Body of pancreas (tissue), 4 donors: ENCODE measurements around the gene MAML2. TPM values are rescaled to one million over a fixed set of nuclear protein-coding genes. Genes with fewer than 3 reads are reported as not detected.

Experiments
- ATAC-seq: fragments of 150-250 bp; one replicate; pipeline ENCODE4 v1.9.1; 2016
- DNase-seq, 4 donors: peaks; one replicate each; pipeline ENCODE4 v3.0.0-alpha.2; 2019
- H3K27ac ChIP-seq, 4 donors: fragments of 200-600 bp; sonication (generic); 1 replicate in 3 of 4; 2 replicates in 1 of 4; pipeline versions ENCODE4 v1.5.1 to v1.6.1; 2016 to 2019; ENCODE audit warnings: mild to moderate bottlenecking in 1 of 4, mixed read lengths in 1 of 4, moderate library complexity in 1 of 4
- H3K27me3 ChIP-seq, 2 donors: fragments of 200-600 bp; sonication (generic); one replicate each; pipeline ENCODE4 v1.6.0; 2016; ENCODE audit warnings: mild to moderate bottlenecking in 1 of 2
- H3K36me3 ChIP-seq, 2 donors: fragments of 200-600 bp; sonication (generic); replicated peaks in 1 of 2; 2 replicates each; pipeline ENCODE4 v1.5.1; 2016; ENCODE audit warnings: low read depth in 2 of 2; ENCODE audit not compliant: insufficient read depth in 1 of 2
- H3K4me1 ChIP-seq: fragments of 200-600 bp; sonication (generic); one replicate; pipeline ENCODE4 v1.6.0; 2016
- H3K4me3 ChIP-seq, 2 donors: fragments of 200-600 bp; sonication (generic); 1 replicate in 1 of 2; 2 replicates in 1 of 2; pipeline ENCODE4 v1.5.1; 2016 to 2019
- H3K9me3 ChIP-seq, 3 donors: fragments of 200-600 bp; sonication (generic); 1 replicate in 2 of 3; 2 replicates in 1 of 3; pipeline ENCODE4 v1.5.1; 2016
- CTCF ChIP-seq, 7 experiments: fragments of 450-650 bp in 4 of 7; fragments of 200-600 bp in 3 of 7; sonication (generic) in 3 of 7; IDR thresholded peaks; one replicate each; pipeline ENCODE4 v1.5.1; 2016 to 2019; ENCODE audit warnings: antibody characterized with exemption in 7 of 7
- POLR2A ChIP-seq, 3 donors: fragments of 450-650 bp; IDR thresholded peaks; one replicate each; pipeline ENCODE4 v1.6.1; 2016; ENCODE audit warnings: antibody characterized with exemption in 3 of 3, mild to moderate bottlenecking in 2 of 3
- WGBS, 2 donors: methylation state at CpG; one replicate each; pipeline ENCODE4 v1.1.5; 2017; 5-methylcytosine and 5-hydroxymethylcytosine counted together
- intact Hi-C: fragments of 100-400 bp; cut with DNase I; formaldehyde crosslinking; loops from one replicate; pipeline ENCODE4 v1.15.1; 2023
- total RNA-seq, 2 donors: library from RNA; depleted of rRNA; stranded (reverse); fragments of >200 nt; gene quantifications; one replicate each; pipeline ENCODE4 v1.1.0, GENCODE V29; 2016

MAML2 gene
- total RNA-seq, 2 donors from 2014 or later, result 7.9 to 9.9 TPM

GRCh38 chr11:96280444-96280843 lies 62.6 kb downstream of the MAML2 start:
- Histone ChIP-seq H3K4me3 (no peak overlapping the region), H3K36me3 (no peaks in the 10 kb centered on the region), H3K27ac (no peak overlapping the region), H3K4me1 (no peaks in the 10 kb centered on the region), H3K9me3 (no peaks in the 10 kb centered on the region), H3K27me3 (no peaks in the 10 kb centered on the region)
- ATAC-seq (no peak), DNase-seq (no peak)
- intact Hi-C loops, result loop anchor here (10.0 kb wide), 1 partner anchor 54 kb away; no protein-coding TSS in a partner anchor
- TF ChIP-seq POLR2A (IDR thresholded peaks at IDR 0.05) (no peak), CTCF (IDR thresholded peaks at IDR 0.05) (no peak)
- WGBS, 2 donors, result 65 to 85% methylated on average over 1 of the region's 1 CpG

GRCh38 chr11:96279896-96280290 lies 63.1 kb downstream of the MAML2 start:
- no peak overlapping the region for H3K4me3 ChIP-seq
- H3K9me3 ChIP-seq, result no peaks in the 10 kb centered on the region
- no peak overlapping the region for H3K27ac ChIP-seq
- no peaks in the 10 kb centered on the region for H3K36me3 ChIP-seq
- ATAC-seq (no peak), DNase-seq (no peak)
- H3K4me1 ChIP-seq, result no peaks in the 10 kb centered on the region
- no peak for TF ChIP-seq POLR2A (IDR thresholded peaks at IDR 0.05)
- no peak for TF ChIP-seq CTCF (IDR thresholded peaks at IDR 0.05)
- no peaks in the 10 kb centered on the region for H3K27me3 ChIP-seq
- intact Hi-C loops, result loop anchor here (10.0 kb wide), 1 partner anchor 55 kb away; no protein-coding TSS in a partner anchor

GRCh38 chr11:96279018-96279895 lies 63.7 kb downstream of the MAML2 start:
- TF ChIP-seq CTCF (IDR thresholded peaks at IDR 0.05), result no peak
- no peak for TF ChIP-seq POLR2A (IDR thresholded peaks at IDR 0.05)
- no peaks in the 10 kb centered on the region for H3K27me3 ChIP-seq
- WGBS, 2 donors, result 52 to 69% methylated on average over 3 of the region's 3 CpGs
- no peaks in the 10 kb centered on the region for H3K36me3 ChIP-seq
- H3K4me3 ChIP-seq, result no peak overlapping the region
- H3K4me1 ChIP-seq, result no peaks in the 10 kb centered on the region
- no peak for DNase-seq
- no peaks in the 10 kb centered on the region for H3K9me3 ChIP-seq
- intact Hi-C loops, result no loop called here
- peak overlapping the region in 1 of 4 donors; percentile 11 for H3K27ac ChIP-seq
- no peak for ATAC-seq

GRCh38 chr11:96278039-96278897 lies 64.7 kb downstream of the MAML2 start:
- WGBS, 2 donors, result 46 to 58% methylated on average over 6 of the region's 6 CpGs
- H3K36me3 ChIP-seq, result no peaks in the 10 kb centered on the region
- no peaks in the 10 kb centered on the region for H3K9me3 ChIP-seq
- no peaks in the 10 kb centered on the region for H3K4me1 ChIP-seq
- DNase-seq, result no peak
- H3K4me3 ChIP-seq, result no peak overlapping the region
- no peaks in the 10 kb centered on the region for H3K27me3 ChIP-seq
- TF ChIP-seq CTCF (IDR thresholded peaks at IDR 0.05) (no peak), POLR2A (IDR thresholded peaks at IDR 0.05) (no peak)
- no peak for ATAC-seq
- intact Hi-C loops, result no loop called here
- H3K27ac ChIP-seq, result peak overlapping the region in 2 of 4 donors; percentile 46 to 53
